A549 (cell line): Measurements from ENCODE around the gene PDSS2. TPM values are rescaled to one million over a fixed set of nuclear protein-coding genes. Genes with fewer than 3 reads are reported as not detected.

Source experiments
- ATAC-seq, 2 experiments: fragments of 200-7000 bp in 1 of 2; fragments of >200 bp in 1 of 2; cut with Nextera tagmentation in 1 of 2; cut with Tn5 transposase in 1 of 2; 3 replicates each; pipeline versions ENCODE4 v1.8.0 to v1.9.1; 2018 to 2020; ENCODE audit warnings: mild to moderate bottlenecking in 1 of 2, moderate library complexity in 1 of 2
- CTCF ChIA-PET: fragments of 300-600 bp; sonication (Branson Sonifier 250); formaldehyde crosslinking; extraction: SDS; loops from one replicate; lab custom pipeline; 2021; ENCODE audit warnings: antibody characterized with exemption, inconsistent platforms; lab: Yijun Ruan, JAX
- POLR2A ChIA-PET: fragments of 350-600 bp; formaldehyde crosslinking; extraction: SDS; loops from one replicate; lab custom pipeline; 2021; ENCODE audit warnings: antibody characterized with exemption, inconsistent platforms; lab: Yijun Ruan, JAX
- DNase-seq, 2 experiments: peaks; one replicate each; pipeline versions ENCODE4 v3.0.0 to v3.0.0-alpha.2; 2011 to 2016; ENCODE audit warnings: low read depth in 1 of 2, low spot score in 1 of 2
- FAIRE-seq: peaks from 2 replicates; lab custom pipeline; 2011; peaks lifted over from hg19 to GRCh38; lab: Jason Lieb, UNC
- H3K27ac ChIP-seq, 2 experiments: fragments of >200 bp; sonication (Bioruptor Twin); formaldehyde crosslinking; 3 replicates each; pipeline ENCODE4 v1.5.1; 2016 to 2017
- H3K4me1 ChIP-seq: fragments of >200 bp; sonication (Bioruptor Twin); formaldehyde crosslinking; 3 replicates; pipeline ENCODE4 v1.6.1; 2016
- H3K4me2 ChIP-seq: fragments of >200 bp; sonication (Bioruptor Twin); formaldehyde crosslinking; 3 replicates; pipeline ENCODE4 v1.6.1; 2016
- H3K4me3 ChIP-seq: fragments of >200 bp; sonication (Bioruptor Twin); formaldehyde crosslinking; 3 replicates; pipeline ENCODE4 v1.5.1; 2016
- H3K9me3 ChIP-seq: fragments of >200 bp; sonication (Bioruptor Twin); formaldehyde crosslinking; 3 replicates; pipeline ENCODE4 v1.6.1; 2016
- BHLHE40 ChIP-seq: IDR thresholded peaks from 2 replicates; pipeline ENCODE4 v1.6.1; 2012; ENCODE audit warnings: low read depth, low read length, inconsistent platforms
- FOSL2 ChIP-seq, 2 experiments: fragments of 450-650 bp in 1 of 2; fragments of >200 bp in 1 of 2; sonication (Bioruptor Twin) in 1 of 2; formaldehyde crosslinking; IDR thresholded peaks; 2 replicates each; pipeline versions ENCODE4 v1.5.0 to v1.6.1; 2016 to 2020; ENCODE audit warnings: mild to moderate bottlenecking in 1 of 2, moderate library complexity in 1 of 2
- HEYL ChIP-seq: fragments of 250-450 bp; sonication (Bioruptor Pico); IDR thresholded peaks from 2 replicates; pipeline ENCODE4 v1.8.0; 2021; ENCODE audit warnings: mild to moderate bottlenecking, moderate library complexity
- HMGXB4 ChIP-seq: fragments of 250-450 bp; sonication (Bioruptor Pico); IDR thresholded peaks from 2 replicates; pipeline ENCODE4 v1.5.0; 2021; ENCODE audit warnings: mild to moderate bottlenecking, moderate library complexity, borderline replicate concordance
- JUNB ChIP-seq: fragments of >200 bp; sonication (Bioruptor Twin); formaldehyde crosslinking; IDR thresholded peaks from 2 replicates; pipeline ENCODE4 v1.6.1; 2016
- MAFK ChIP-seq: fragments of 450-650 bp; IDR thresholded peaks from 2 replicates; pipeline ENCODE4 v1.6.1; 2014; ENCODE audit not compliant: partially characterized antibody
- NR3C1 ChIP-seq: fragments of >200 bp; sonication (Bioruptor Twin); formaldehyde crosslinking; IDR thresholded peaks from 3 replicates; pipeline ENCODE4 v1.6.1; 2017
- RAD21 ChIP-seq, 2 experiments: fragments of >200 bp in 1 of 2; sonication (Bioruptor Twin) in 1 of 2; formaldehyde crosslinking in 1 of 2; IDR thresholded peaks in 1 of 2; conservative IDR thresholded peaks in 1 of 2; 2 replicates in 1 of 2; 3 replicates in 1 of 2; pipeline ENCODE4 v1.6.1; 2012 to 2018; ENCODE audit warnings: inconsistent platforms in 1 of 2
- RCOR1 ChIP-seq: fragments of 150-350 bp; IDR thresholded peaks from 2 replicates; pipeline ENCODE4 v1.6.1; 2014; ENCODE audit warnings: antibody characterized with exemption, low read length, low read depth
- SREBF2 ChIP-seq: fragments of 450-650 bp; IDR thresholded peaks from 2 replicates; pipeline ENCODE4 v1.6.1; 2014; ENCODE audit warnings: mild to moderate bottlenecking, moderate library complexity
- ZC3H11A ChIP-seq: fragments of 450-650 bp; IDR thresholded peaks from 2 replicates; pipeline ENCODE4 v1.6.1; 2014; ENCODE audit warnings: antibody characterized with exemption, mild to moderate bottlenecking
- ZSCAN20 ChIP-seq: fragments of 250-450 bp; sonication (Bioruptor Pico); IDR thresholded peaks from 2 replicates; pipeline ENCODE4 v1.8.0; 2022; ENCODE audit warnings: mild to moderate bottlenecking, moderate library complexity
- WGBS: methylation state at CpG from one replicate; pipeline ENCODE4 v1.1.6; 2017; ENCODE audit errors: missing lambda C conversion rate; 5-methylcytosine and 5-hydroxymethylcytosine counted together
- polyA plus RNA-seq, 4 experiments: library from polyadenylated mRNA; depleted of rRNA in 3 of 4; stranded (reverse); fragments of >200 nt; fragmentation: RNase III in 1 of 4; extraction: RNeasy Plus Mini Kit Qiagen cat#74134 plus additional on column Dnase treatment in 1 of 4; gene quantifications; 2 replicates in 3 of 4; 3 replicates in 1 of 4; pipeline ENCODE4 v1.2.3, GENCODE V29; 2011 to 2017

Gene PDSS2
- polyA plus RNA-seq, 2 of the 4 experiments (the other 2 are of a cell fraction) = 7.2 to 17.3 TPM

- POLR2A ChIA-PET = no interaction called here
- peak overlapping the region; percentile 20 to 56; a peak in 1 of 6 replicates for H3K27ac ChIP-seq
- WGBS = under 1% methylated on average over 3 of the region's 3 CpGs
These were observed 195.0 kb downstream of the PDSS2 start for GRCh38 chr6:107264357-107264840.

DNA sequence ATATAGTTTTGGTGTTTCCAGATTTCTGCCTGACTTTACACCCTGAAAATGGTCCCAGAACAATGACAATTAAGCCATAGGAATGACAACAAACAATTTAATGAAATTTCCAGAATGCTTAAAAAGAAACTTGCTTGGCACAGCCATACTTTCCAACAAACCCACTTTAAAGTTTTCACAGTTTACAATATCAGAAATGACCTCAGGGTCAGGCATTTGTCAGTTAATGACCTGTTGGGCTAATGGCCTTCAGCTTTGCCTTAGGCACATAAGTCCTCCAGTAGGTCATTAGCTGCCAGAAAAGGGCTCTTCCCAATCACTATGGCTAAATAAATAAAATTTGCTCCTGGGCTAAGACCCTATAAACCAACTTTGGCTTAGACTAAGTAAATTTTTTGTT is 199.4 kb downstream of the PDSS2 start:
- Histone ChIP-seq H3K4me2 (no peak overlapping the region), H3K4me3 (no peak overlapping the region), H3K27ac (no peak overlapping the region)
- no peak for DNase-seq
- no peak for FAIRE-seq
- POLR2A ChIA-PET = no interaction called here
- TF ChIP-seq ZC3H11A = no peak
- TF ChIP-seq, all 56 proteins: peak for 0
- Histone ChIP-seq H3K4me1 (peaks cover 18% of the 10 kb centered on the region), H3K9me3 (no peaks in the 10 kb centered on the region)
- no peak for ATAC-seq
- CTCF ChIA-PET = interaction anchor here (0.6 kb wide), 1 partner anchor 184 kb away, joined by 3 read pairs; no protein-coding TSS in a partner anchor

More at GRCh38 chr6:107264357-107264840, 195.0 kb downstream of the PDSS2 start:
- Histone ChIP-seq H3K4me2 (peak overlapping the region; percentile 64), H3K4me1 (peaks cover 20% of the 10 kb centered on the region), H3K9me3 (no peaks in the 10 kb centered on the region), H3K4me3 (no peak overlapping the region)
- TF ChIP-seq ZC3H11A (no peak), FOSL2 (IDR thresholded peaks at IDR 0.05) (no peak), FOSL2 (CRISPR knock-in tag; IDR thresholded peaks at IDR 0.05) (peak; percentile 57)
- ATAC-seq = peak; percentile 97 to 98
- peak; percentile 37 to 78 for DNase-seq
- CTCF ChIA-PET = no interaction called here
- FAIRE-seq = no peak

- H3K9me3 ChIP-seq = no peaks in the 10 kb centered on the region
- no peak for ATAC-seq
- ChIA-PET CTCF (no interaction called here), POLR2A (no interaction called here)
- DNase-seq = no peak
- no peaks in the 10 kb centered on the region; the same call in 2 of the 3 replicates for H3K4me1 ChIP-seq
- no peak overlapping the region; a peak in 1 of 6 replicates for H3K27ac ChIP-seq
- no peak for FAIRE-seq
- H3K4me2 ChIP-seq = no peak overlapping the region
- TF ChIP-seq HMGXB4 (CRISPR knock-in tag) (no peak), RAD21 (conservative IDR thresholded peaks at IDR 0.05 in 1 of 2, IDR thresholded peaks at IDR 0.05 in 1 of 2) (no peak)
- H3K4me3 ChIP-seq = no peak overlapping the region
These were observed 211.2 kb downstream of the PDSS2 start for GRCh38 chr6:107248147-107248546.

- ATAC-seq (no peak), FAIRE-seq (no peak), DNase-seq (no peak)
- POLR2A ChIA-PET = no interaction called here
- 80% methylated on average over 6 of the region's 6 CpGs for whole genome bisulfite sequencing
- no peak for TF ChIP-seq NR3C1
- no peak for TF ChIP-seq ZSCAN20 (CRISPR knock-in tag)
- TF ChIP-seq BHLHE40 = no peak
- Histone ChIP-seq H3K4me1 (no peaks in the 10 kb centered on the region; the same call in 2 of the 3 replicates), H3K9me3 (no peaks in the 10 kb centered on the region), H3K4me2 (no peak overlapping the region), H3K4me3 (no peak overlapping the region), H3K27ac (no peak overlapping the region; a peak in 1 of 6 replicates)
- CTCF ChIA-PET = no interaction called here
These were observed 212.3 kb downstream of the PDSS2 start for GRCh38 chr6:107246972-107247615.

GRCh38 chr6:107246249-107246971 is 213.0 kb downstream of the PDSS2 start:
- Histone ChIP-seq H3K4me2 (no peak overlapping the region), H3K27ac (no peak overlapping the region; a peak in 1 of 6 replicates), H3K9me3 (no peaks in the 10 kb centered on the region), H3K4me3 (no peak overlapping the region), H3K4me1 (no peaks in the 10 kb centered on the region; the same call in 2 of the 3 replicates)
- ChIA-PET POLR2A (no interaction called here), CTCF (no interaction called here)
- ATAC-seq = no peak
- WGBS = 89% methylated on average over 3 of the region's 3 CpGs
- no peak for FAIRE-seq
- TF ChIP-seq MAFK (peak; percentile 37), SREBF2 (no peak), RCOR1 (no peak), ZSCAN20 (CRISPR knock-in tag) (no peak), NR3C1 (no peak), JUNB (no peak), HEYL (no peak)
- no peak for DNase-seq
